ENCODE measurements around the gene OR14I1. TPM values are rescaled to one million over a fixed set of nuclear protein-coding genes. Genes with fewer than 3 reads are reported as not detected.

OR14I1 gene
- total and polyA plus RNA-seq, 9 donors, result not detected

GRCh38 chr1:248748211-248748610 is 45.6 kb upstream of the OR14I1 start:
- H3K36me3 ChIP-seq, result no peaks in the 10 kb centered on the region
- no peak for TF ChIP-seq POLR2A (IDR thresholded peaks at IDR 0.05)
- TF ChIP-seq CTCF (IDR thresholded peaks at IDR 0.05), result no peak
- no peak for TF ChIP-seq EP300 (IDR thresholded peaks at IDR 0.05)
- H3K4me3 ChIP-seq, result no peak overlapping the region
- H3K27ac ChIP-seq, result no peak overlapping the region
- H3K27me3 ChIP-seq, result no peaks in the 10 kb centered on the region
- WGBS, 3 donors, result 86 to 91% (median 88%) methylated on average over 4 to 9 of the region's 10 CpGs
- H3K9me3 ChIP-seq, result no peaks in the 10 kb centered on the region
- no peak for DNase-seq
- H3K4me1 ChIP-seq (ENCODE audit: insufficient read depth), result no peaks in the 10 kb centered on the region
- intact Hi-C loops (cut with DNase I), result no loop called here

- Histone ChIP-seq H3K27me3 (no peaks in the 10 kb centered on the region), H3K27ac (no peak overlapping the region), H3K4me3 (no peak overlapping the region), H3K9me3 (no peaks in the 10 kb centered on the region), H3K36me3 (no peaks in the 10 kb centered on the region), H3K4me1 (ENCODE audit: insufficient read depth) (no peaks in the 10 kb centered on the region)
- DNase-seq, result no peak
- 85 to 91% (median 90%) methylated on average over 7 of the region's 7 CpGs for WGBS, 3 donors
- TF ChIP-seq EP300 (IDR thresholded peaks at IDR 0.05) (no peak), CTCF (IDR thresholded peaks at IDR 0.05) (no peak), POLR2A (IDR thresholded peaks at IDR 0.05) (no peak)
- intact Hi-C loops (cut with DNase I), result no loop called here
Measured at GRCh38 chr1:248740876-248741275, 38.3 kb upstream of the OR14I1 start.

- H3K4me3 ChIP-seq, result no peak overlapping the region
- no peaks in the 10 kb centered on the region for H3K9me3 ChIP-seq
- 72 to 82% (median 78%) methylated on average over 16 of the region's 16 CpGs for WGBS, 3 donors
- H3K4me1 ChIP-seq (ENCODE audit: insufficient read depth), result no peaks in the 10 kb centered on the region
- no peaks in the 10 kb centered on the region for H3K36me3 ChIP-seq
- TF ChIP-seq EP300 (IDR thresholded peaks at IDR 0.05) (no peak), POLR2A (IDR thresholded peaks at IDR 0.05) (no peak)
- H3K27ac ChIP-seq, result no peak overlapping the region
- intact Hi-C loops (cut with DNase I), result no loop called here
- no peak for DNase-seq
- no peaks in the 10 kb centered on the region for H3K27me3 ChIP-seq
Measured at GRCh38 chr1:248739572-248740205, 37.1 kb upstream of the OR14I1 start.

GRCh38 chr1:248737457-248737856 is 34.9 kb upstream of the OR14I1 start:
- intact Hi-C loops (cut with DNase I), result no loop called here
- TF ChIP-seq POLR2A (IDR thresholded peaks at IDR 0.05) (no peak), CTCF (IDR thresholded peaks at IDR 0.05) (no peak), EP300 (IDR thresholded peaks at IDR 0.05) (no peak)
- WGBS, 3 donors, result 68 to 75% (median 74%) methylated on average over 6 of the region's 6 CpGs

GRCh38 chr1:248736977-248737376 is 34.4 kb upstream of the OR14I1 start:
- WGBS, 3 donors, result 53 to 77% (median 65%) methylated on average over 4 of the region's 4 CpGs
- H3K27me3 ChIP-seq, result no peaks in the 10 kb centered on the region
- TF ChIP-seq POLR2A (IDR thresholded peaks at IDR 0.05) (no peak), CTCF (IDR thresholded peaks at IDR 0.05) (no peak), EP300 (IDR thresholded peaks at IDR 0.05) (no peak)

More at GRCh38 chr1:248737457-248737856, 34.9 kb upstream of the OR14I1 start:
- Histone ChIP-seq H3K4me3 (no peak overlapping the region), H3K27ac (no peak overlapping the region), H3K36me3 (no peaks in the 10 kb centered on the region), H3K9me3 (no peaks in the 10 kb centered on the region), H3K4me1 (ENCODE audit: insufficient read depth) (no peaks in the 10 kb centered on the region), H3K27me3 (no peaks in the 10 kb centered on the region)
- DNase-seq, result no peak

More at GRCh38 chr1:248736977-248737376, 34.4 kb upstream of the OR14I1 start:
- no peaks in the 10 kb centered on the region for H3K9me3 ChIP-seq
- no peak overlapping the region for H3K27ac ChIP-seq
- DNase-seq, result no peak
- H3K4me3 ChIP-seq, result no peak overlapping the region
- no peaks in the 10 kb centered on the region for H3K4me1 ChIP-seq (ENCODE audit: insufficient read depth)
- no peaks in the 10 kb centered on the region for H3K36me3 ChIP-seq
- intact Hi-C loops (cut with DNase I), result no loop called here

All from ovary (tissue), 9 donors.